GM12892 (cell line): ENCODE results near the gene AP1G1. TPM values are rescaled to one million over a fixed set of nuclear protein-coding genes. Genes with fewer than 3 reads are reported as not detected.

Experiments
- DNase-seq: peaks from one replicate; pipeline ENCODE4 v3.0.0; 2011; ENCODE audit not compliant: insufficient read length
- FAIRE-seq: peaks from 2 replicates; lab custom pipeline; 2011; peaks lifted over from hg19 to GRCh38; lab: Jason Lieb, UNC
- POLR2A ChIP-seq: IDR thresholded peaks from 2 replicates; pipeline ENCODE4 v1.6.1; 2011; ENCODE audit warnings: low read depth, low read length, control low read depth
- POLR2AphosphoS5 ChIP-seq: IDR thresholded peaks from 2 replicates; pipeline ENCODE4 v1.6.1; 2011; ENCODE audit warnings: low read depth, low read length, control low read depth
- TAF1 ChIP-seq: IDR thresholded peaks from 2 replicates; pipeline ENCODE4 v1.6.1; 2011; ENCODE audit warnings: low read depth, mild to moderate bottlenecking, control low read depth, low read length, borderline replicate concordance
- polyA plus RNA-seq: library from polyadenylated mRNA; unstranded; fragments of >200 nt; gene quantifications from one replicate; pipeline ENCODE4 v1.2.1, GENCODE V29; 2012; ENCODE audit warnings: missing spikeins, inconsistent platforms; ENCODE audit not compliant: missing spikeins

The AP1G1 gene
- 31.7 TPM for polyA plus RNA-seq

- TF ChIP-seq POLR2A (peak; percentile 90), POLR2AphosphoS5 (peak; percentile 81), TAF1 (peak; percentile 99)
- peak; percentile 83 for DNase-seq
- FAIRE-seq, result peak; percentile 95
Measured at GRCh38 chr16:71808593-71809459, at the start of gene AP1G1. Gene AP1G1, minus strand, starts transcription at chr16:71808834. Its CDS starts 19,355 bp downstream, at chr16:71789479.

GRCh38 chr16:71855937-71856662 lies 47.5 kb upstream of the AP1G1 start:
- no peak for TF ChIP-seq POLR2AphosphoS5
- TF ChIP-seq POLR2A, result no peak; the same call in 1 of the 2 replicates
- no peak for TF ChIP-seq TAF1

GRCh38 chr16:71854369-71854948 lies 45.8 kb upstream of the AP1G1 start:
- no peak for TF ChIP-seq TAF1
- DNase-seq, result no peak
- FAIRE-seq, result no peak

More at GRCh38 chr16:71855937-71856662, 47.5 kb upstream of the AP1G1 start:
- no peak for DNase-seq
- FAIRE-seq, result no peak

GRCh38 chr16:71853413-71853812 lies 44.8 kb upstream of the AP1G1 start:
- TF ChIP-seq POLR2AphosphoS5, result no peak; the same call in 1 of the 2 replicates
- peak; percentile 54; the same call in 1 of the 2 replicates for TF ChIP-seq POLR2A
- DNase-seq, result peak; percentile 66
- peak; percentile 88 for FAIRE-seq

- no peak for FAIRE-seq
- DNase-seq, result no peak
- TF ChIP-seq TAF1, result no peak
- TF ChIP-seq POLR2A, result no peak
- 0 out of 2 replicates have a peak, but pooled peaks have one; percentile 6 for TF ChIP-seq POLR2AphosphoS5
Measured at GRCh38 chr16:71852561-71852960, 43.9 kb upstream of the AP1G1 start.

- TF ChIP-seq POLR2A (no peak), TAF1 (no peak), POLR2AphosphoS5 (0 out of 2 replicates have a peak, but pooled peaks have one; percentile 14)
- DNase-seq (no peak), FAIRE-seq (no peak)
Measured at GRCh38 chr16:71852158-71852557, 43.5 kb upstream of the AP1G1 start.

GRCh38 chr16:71851746-71852145 lies 43.1 kb upstream of the AP1G1 start:
- DNase-seq (no peak), FAIRE-seq (no peak)
- no peak for TF ChIP-seq TAF1
- TF ChIP-seq POLR2AphosphoS5, result no peak
- TF ChIP-seq POLR2A, result no peak

- no peak for FAIRE-seq
- no peak for TF ChIP-seq POLR2A
- no peak for TF ChIP-seq POLR2AphosphoS5
- no peak for TF ChIP-seq TAF1
Measured at GRCh38 chr16:71848622-71849021, 40.0 kb upstream of the AP1G1 start.

GRCh38 chr16:71847096-71847495 lies 38.5 kb upstream of the AP1G1 start:
- FAIRE-seq (no peak), DNase-seq (no peak)
- no peak for TF ChIP-seq TAF1
- TF ChIP-seq POLR2A, result no peak
- TF ChIP-seq POLR2AphosphoS5, result no peak

More at GRCh38 chr16:71848622-71849021, 40.0 kb upstream of the AP1G1 start:
- no peak for DNase-seq

GRCh38 chr16:71846431-71846830 lies 37.8 kb upstream of the AP1G1 start:
- FAIRE-seq, result no peak
- TF ChIP-seq POLR2AphosphoS5 (no peak), POLR2A (no peak), TAF1 (no peak)
- DNase-seq, result no peak
